AG09309 (cell line): ENCODE results near the gene SPOCK3.

Experiments used
- DNase-seq: peaks from one replicate; pipeline ENCODE4 v3.0.0-alpha.2; 2010; ENCODE audit warnings: low read depth
- H3K4me3 ChIP-seq: 2 replicates; pipeline ENCODE4 v1.5.1; 2011; ENCODE audit warnings: mild to moderate bottlenecking, low read depth, low read length, moderate library complexity; ENCODE audit not compliant: control insufficient read depth
- CTCF ChIP-seq: IDR thresholded peaks from 2 replicates; pipeline ENCODE4 v1.5.1; 2011; ENCODE audit warnings: mild to moderate bottlenecking, low read depth, low read length, inconsistent platforms; ENCODE audit not compliant: insufficient read depth, control insufficient read depth; ENCODE audit errors: missing control alignments

Gene SPOCK3

GRCh38 chr4:166839615-166840251 is 394.6 kb downstream of the SPOCK3 start:
- H3K4me3 ChIP-seq: no peak overlapping the region
- no peak for TF ChIP-seq CTCF
- no peak for DNase-seq

- H3K4me3 ChIP-seq: no peak overlapping the region
- DNase-seq: no peak
- TF ChIP-seq CTCF: no peak
These were observed 395.2 kb downstream of the SPOCK3 start for GRCh38 chr4:166838975-166839614.

- H3K4me3 ChIP-seq: no peak overlapping the region
- no peak for TF ChIP-seq CTCF
- no peak for DNase-seq
These were observed 397.4 kb downstream of the SPOCK3 start for GRCh38 chr4:166836865-166837264.

- no peak for DNase-seq
- no peak for TF ChIP-seq CTCF
- no peak overlapping the region for H3K4me3 ChIP-seq
These were observed 406.7 kb downstream of the SPOCK3 start for GRCh38 chr4:166827629-166828028.

GRCh38 chr4:166827167-166827566 is 407.1 kb downstream of the SPOCK3 start:
- DNase-seq: no peak
- no peak overlapping the region for H3K4me3 ChIP-seq
- no peak for TF ChIP-seq CTCF

- no peak overlapping the region for H3K4me3 ChIP-seq
- no peak for DNase-seq
These were observed 410.4 kb downstream of the SPOCK3 start for GRCh38 chr4:166823848-166824247.

More at GRCh38 chr4:166823848-166824247, 410.4 kb downstream of the SPOCK3 start:
- TF ChIP-seq CTCF: no peak
